SK-N-SH (cell line): ENCODE measurements around the gene WFDC10A. TPM values are rescaled to one million over a fixed set of nuclear protein-coding genes. Genes with fewer than 3 reads are reported as not detected.

ENCODE experiments used
- CTCF ChIA-PET: fragments of 300-600, 350-600 bp; formaldehyde crosslinking; extraction: SDS; loops from one replicate; lab custom pipeline; 2021; lab: Yijun Ruan, JAX
- POLR2A ChIA-PET: fragments of 350-600 bp; sonication (Branson Sonifier 250); formaldehyde crosslinking; extraction: SDS; loops from one replicate; lab custom pipeline; 2020; ENCODE audit warnings: antibody characterized with exemption, inconsistent platforms; lab: Yijun Ruan, JAX
- DNase-seq: peaks from one replicate; pipeline ENCODE4 v3.0.0; 2012
- H2AFZ ChIP-seq: fragments of 200-600 bp; sonication (generic); 2 replicates; pipeline ENCODE4 v1.8.1; 2016; ENCODE audit warnings: antibody characterized with exemption, mild to moderate bottlenecking, low read depth
- H3F3A ChIP-seq: fragments of 200-600 bp; sonication (generic); replicated peaks from 2 replicates; pipeline ENCODE3; 2016; ENCODE audit warnings: antibody characterized with exemption, mild to moderate bottlenecking; ENCODE audit not compliant: insufficient read depth
- H3K27ac ChIP-seq, 2 experiments: fragments of 200-500 bp in 1 of 2; fragments of 200-600 bp in 1 of 2; sonication (Bioruptor generic) in 1 of 2; sonication (generic), shearing (Covaris generic) in 1 of 2; 2 replicates each; pipeline versions ENCODE4 v1.5.1 to v1.6.1; 2014 to 2016; ENCODE audit warnings: low read depth in 2 of 2, inconsistent platforms in 1 of 2, low read length in 1 of 2, mild to moderate bottlenecking in 1 of 2, mixed read lengths in 1 of 2
- H3K27me3 ChIP-seq: fragments of 200-600 bp; sonication (generic), shearing (Covaris generic); 2 replicates; pipeline ENCODE4 v1.6.1; 2016; ENCODE audit warnings: mixed run types; ENCODE audit not compliant: insufficient read depth
- H3K36me3 ChIP-seq, 2 experiments: fragments of 200-500 bp in 1 of 2; fragments of 200-600 bp in 1 of 2; sonication (Bioruptor generic) in 1 of 2; sonication (generic) in 1 of 2; replicated peaks in 1 of 2; 2 replicates each; pipeline versions ENCODE3 to v1.5.1; 2014 to 2016; ENCODE audit warnings: low read length in 1 of 2, mild to moderate bottlenecking in 1 of 2; ENCODE audit not compliant: insufficient read depth in 2 of 2, control insufficient read depth in 1 of 2
- H3K4me1 ChIP-seq, 2 experiments: fragments of 200-500 bp in 1 of 2; fragments of 200-600 bp in 1 of 2; sonication (Bioruptor generic) in 1 of 2; sonication (generic), shearing (Covaris generic) in 1 of 2; 2 replicates each; pipeline versions ENCODE4 v1.5.1 to v1.6.1; 2014 to 2016; ENCODE audit warnings: low read depth in 1 of 2, low read length in 1 of 2, mixed run types in 1 of 2; ENCODE audit not compliant: insufficient read depth in 2 of 2, control insufficient read depth in 1 of 2
- H3K4me2 ChIP-seq: fragments of 200-600 bp; sonication (generic), shearing (Covaris generic); 2 replicates; pipeline ENCODE4 v1.6.1; 2017; ENCODE audit warnings: mixed run types
- H3K4me3 ChIP-seq, 2 experiments: fragments of 200-500 bp in 1 of 2; fragments of 200-600 bp in 1 of 2; sonication (Bioruptor generic) in 1 of 2; sonication (generic), shearing (Covaris generic) in 1 of 2; 2 replicates each; pipeline versions ENCODE4 v1.5.1 to v1.8.1; 2014 to 2016; ENCODE audit warnings: low read depth in 2 of 2, inconsistent platforms in 1 of 2, low read length in 1 of 2, mild to moderate bottlenecking in 1 of 2, mixed read lengths in 1 of 2, moderate library complexity in 1 of 2
- H3K79me2 ChIP-seq: fragments of 200-600 bp; sonication (generic); 2 replicates; pipeline ENCODE4 v1.8.1; 2017; ENCODE audit warnings: mild to moderate bottlenecking; ENCODE audit not compliant: insufficient read depth
- H3K9ac ChIP-seq: fragments of 200-600 bp; sonication (generic); 2 replicates; pipeline ENCODE4 v1.6.1; 2017; ENCODE audit warnings: mixed run types
- H3K9me2 ChIP-seq: fragments of 200-600 bp; sonication (generic); 2 replicates; pipeline ENCODE4 v1.6.1; 2017; ENCODE audit warnings: mixed run types
- H3K9me3 ChIP-seq: fragments of 200-600 bp; sonication (generic); 2 replicates; pipeline ENCODE4 v1.6.1; 2017; ENCODE audit warnings: mixed run types, mild to moderate bottlenecking, moderate library complexity
- H4K20me1 ChIP-seq: fragments of 200-600 bp; sonication (generic); 2 replicates; pipeline ENCODE4 v1.6.1; 2017; ENCODE audit warnings: mild to moderate bottlenecking, mixed run types; ENCODE audit not compliant: insufficient read depth
- CHD2 ChIP-seq: fragments of 150-350 bp; IDR thresholded peaks from 2 replicates; pipeline ENCODE4 v1.6.1; 2018; ENCODE audit warnings: low read length; ENCODE audit not compliant: partially characterized antibody
- CTCF ChIP-seq: fragments of 200-600 bp; sonication (generic); IDR thresholded peaks from 2 replicates; pipeline ENCODE4 v1.6.1; 2017; ENCODE audit warnings: antibody characterized with exemption, mild to moderate bottlenecking, moderate library complexity
- ELF1 ChIP-seq: IDR thresholded peaks from 2 replicates; pipeline ENCODE4 v1.4.0; 2012
- FOSL2 ChIP-seq: IDR thresholded peaks from 2 replicates; pipeline ENCODE4 v1.4.0; 2012; ENCODE audit warnings: low read depth, mild to moderate bottlenecking, moderate library complexity, borderline replicate concordance
- FOXJ3 ChIP-seq: sonication (generic); formaldehyde crosslinking; IDR thresholded peaks from 2 replicates; pipeline ENCODE4 v1.5.1; 2020; ENCODE audit warnings: mild to moderate bottlenecking, missing genetic modification reagents
- GABPA ChIP-seq: IDR thresholded peaks from 2 replicates; pipeline ENCODE4 v1.4.0; 2012; ENCODE audit warnings: low read depth, mild to moderate bottlenecking
- GATA2 ChIP-seq: sonication (generic); formaldehyde crosslinking; IDR thresholded peaks from 2 replicates; pipeline ENCODE4 v1.5.0; 2020; ENCODE audit warnings: mild to moderate bottlenecking, missing genetic modification reagents
- JUND ChIP-seq: IDR thresholded peaks from 2 replicates; pipeline ENCODE4 v1.4.0; 2012
- MEF2A ChIP-seq: IDR thresholded peaks from 2 replicates; pipeline ENCODE4 v1.4.0; 2012; ENCODE audit warnings: low read depth, borderline replicate concordance
- MXI1 ChIP-seq: IDR thresholded peaks from 2 replicates; pipeline ENCODE4 v1.6.1; 2012; ENCODE audit warnings: mild to moderate bottlenecking, low read depth, low read length, improper control_type of control experiment
- NFIC ChIP-seq: IDR thresholded peaks from 2 replicates; pipeline ENCODE4 v1.4.0; 2012; ENCODE audit warnings: borderline replicate concordance
- NRF1 ChIP-seq: IDR thresholded peaks from 2 replicates; pipeline ENCODE4 v1.6.1; 2012; ENCODE audit warnings: low read depth, mild to moderate bottlenecking, low read length
- POLR2AphosphoS5 ChIP-seq: IDR thresholded peaks from 2 replicates; pipeline ENCODE4 v1.6.1; 2012; ENCODE audit warnings: low read depth, low read length
- RAD21 ChIP-seq: IDR thresholded peaks from 2 replicates; pipeline ENCODE4 v1.6.1; 2012; ENCODE audit warnings: mild to moderate bottlenecking, low read length
- RCOR1 ChIP-seq: fragments of 150-350 bp; IDR thresholded peaks from 2 replicates; pipeline ENCODE4 v1.6.1; 2017; ENCODE audit warnings: antibody characterized with exemption, low read length
- REST ChIP-seq: IDR thresholded peaks from 2 replicates; pipeline ENCODE4 v1.6.1; 2012; ENCODE audit warnings: mild to moderate bottlenecking, low read depth, low read length, moderate library complexity
- RXRA ChIP-seq: IDR thresholded peaks from 2 replicates; pipeline ENCODE4 v1.4.0; 2012; ENCODE audit warnings: low read depth, mild to moderate bottlenecking, borderline replicate concordance
- SIN3A ChIP-seq: IDR thresholded peaks from 2 replicates; pipeline ENCODE4 v1.6.1; 2012; ENCODE audit warnings: low read depth, mild to moderate bottlenecking, low read length, moderate library complexity, borderline replicate concordance
- SMC3 ChIP-seq: IDR thresholded peaks from 2 replicates; pipeline ENCODE4 v1.6.1; 2012; ENCODE audit warnings: low read depth, low read length, improper control_type of control experiment
- TCF12 ChIP-seq: IDR thresholded peaks from 2 replicates; pipeline ENCODE4 v1.4.0; 2012
- TEAD4 ChIP-seq: IDR thresholded peaks from 2 replicates; pipeline ENCODE4 v1.4.0; 2012; ENCODE audit warnings: mild to moderate bottlenecking, borderline replicate concordance; ENCODE audit not compliant: insufficient read depth
- USF1 ChIP-seq: IDR thresholded peaks from 2 replicates; pipeline ENCODE4 v1.4.0; 2012; ENCODE audit warnings: low read depth, borderline replicate concordance
- WGBS: methylation state at CpG from one replicate; pipeline ENCODE4 v1.1.6; 2017; ENCODE audit warnings: low lambda C conversion rate; 5-methylcytosine and 5-hydroxymethylcytosine counted together
- polyA plus RNA-seq, 3 experiments: library from polyadenylated mRNA; depleted of rRNA; stranded (reverse); fragments of >200 nt; gene quantifications; 2 replicates each; pipeline ENCODE4 v1.2.3, GENCODE V29; 2012

WFDC10A gene
- polyA plus RNA-seq, 1 of the 3 experiments (the other 2 are of a cell fraction) = not detected

- Histone ChIP-seq H3K9ac (no peak overlapping the region), H3K27me3 (no peaks in the 10 kb centered on the region), H2AFZ (no peak overlapping the region), H3K9me2 (no peaks in the 10 kb centered on the region), H3K4me2 (no peak overlapping the region), H3K4me3 (no peak overlapping the region), H3K4me1 (no peaks in the 10 kb centered on the region), H3K27ac (no peak overlapping the region), H4K20me1 (no peaks in the 10 kb centered on the region), H3K79me2 (no peaks in the 10 kb centered on the region), H3F3A (no peaks in the 10 kb centered on the region), H3K36me3 (no peaks in the 10 kb centered on the region), H3K9me3 (no peaks in the 10 kb centered on the region)
- TF ChIP-seq TCF12 (no peak), MXI1 (no peak), USF1 (no peak), TEAD4 (no peak), POLR2AphosphoS5 (no peak), CHD2 (no peak), SIN3A (no peak), NRF1 (no peak), FOXJ3 (CRISPR knock-in tag) (no peak)
- POLR2A ChIA-PET = no interaction called here
- DNase-seq = no peak
- 0% methylated on average over 1 of the region's 1 CpG for WGBS
- CTCF ChIA-PET = no interaction called here
Observed at GRCh38 chr20:45636513-45636912, 7.0 kb downstream of the WFDC10A start.

GRCh38 chr20:45639687-45640086, 10.1 kb downstream of the WFDC10A start:
- Histone ChIP-seq H3K9me3 (no peaks in the 10 kb centered on the region), H3K4me1 (no peaks in the 10 kb centered on the region), H3K4me3 (no peak overlapping the region), H3K79me2 (no peaks in the 10 kb centered on the region), H3K27me3 (no peaks in the 10 kb centered on the region), H3K36me3 (no peaks in the 10 kb centered on the region), H3K4me2 (no peak overlapping the region), H4K20me1 (no peaks in the 10 kb centered on the region), H2AFZ (no peak overlapping the region), H3K9ac (no peak overlapping the region), H3K27ac (no peak overlapping the region), H3F3A (no peaks in the 10 kb centered on the region), H3K9me2 (no peaks in the 10 kb centered on the region)
- ChIA-PET POLR2A (no interaction called here), CTCF (interaction anchor here (1.0 kb wide), 1 partner anchor 10 kb away, joined by 3 read pairs; the partner anchor contains the start of gene WFDC10A)
- DNase-seq = no peak
- TF ChIP-seq CTCF = no peak
- no peak for TF ChIP-seq RAD21
- TF ChIP-seq MXI1 = no peak
- no peak for TF ChIP-seq TCF12
- no peak for TF ChIP-seq SIN3A
- no peak for TF ChIP-seq NFIC
- TF ChIP-seq SMC3 = no peak
- no peak for TF ChIP-seq RXRA
- TF ChIP-seq CHD2 = no peak
- no peak for TF ChIP-seq GATA2 (CRISPR knock-in tag)
- TF ChIP-seq NRF1 = no peak
- TF ChIP-seq MEF2A = no peak
- no peak for TF ChIP-seq GABPA
- TF ChIP-seq RCOR1 = no peak
- no peak for TF ChIP-seq POLR2AphosphoS5
- no peak for TF ChIP-seq JUND
- no peak for TF ChIP-seq REST
- no peak for TF ChIP-seq FOSL2
- TF ChIP-seq ELF1 = no peak
- no peak for TF ChIP-seq USF1
- 6% methylated on average over 5 of the region's 5 CpGs for WGBS
